NB4 (cell line): ENCODE results near the gene IL10RB.

Experiments used
- POLR2A ChIP-seq: IDR thresholded peaks from 2 replicates; pipeline ENCODE4 v1.6.1; 2011; ENCODE audit warnings: mild to moderate bottlenecking; ENCODE audit not compliant: insufficient read length; ENCODE audit errors: extremely low read depth
- TF ChIP-seq, protein P1 (sequence below): IDR thresholded peaks from one replicate; pipeline ENCODE4 v1.5.1; 2012; ENCODE audit warnings: low read depth, low read length
- TF ChIP-seq, protein P2 (sequence below): IDR thresholded peaks from 2 replicates; pipeline ENCODE4 v1.6.1; 2011; ENCODE audit warnings: low read depth, low read length

DNA sequence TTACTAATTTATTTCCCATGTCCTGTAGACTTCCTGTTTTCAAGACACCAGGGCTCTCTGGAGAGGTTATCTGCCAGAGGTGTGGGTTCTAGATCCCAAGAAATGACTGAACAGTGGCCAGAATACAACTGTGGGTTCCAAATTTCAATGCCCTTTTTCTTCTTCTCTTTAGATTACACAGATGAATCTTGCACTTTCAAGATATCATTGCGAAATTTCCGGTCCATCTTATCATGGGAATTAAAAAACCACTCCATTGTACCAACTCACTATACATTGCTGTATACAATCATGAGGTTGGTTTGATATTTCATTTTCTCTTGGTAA lies 21.4 kb upstream of the IL10RB start:
- TF ChIP-seq, protein P1, sequence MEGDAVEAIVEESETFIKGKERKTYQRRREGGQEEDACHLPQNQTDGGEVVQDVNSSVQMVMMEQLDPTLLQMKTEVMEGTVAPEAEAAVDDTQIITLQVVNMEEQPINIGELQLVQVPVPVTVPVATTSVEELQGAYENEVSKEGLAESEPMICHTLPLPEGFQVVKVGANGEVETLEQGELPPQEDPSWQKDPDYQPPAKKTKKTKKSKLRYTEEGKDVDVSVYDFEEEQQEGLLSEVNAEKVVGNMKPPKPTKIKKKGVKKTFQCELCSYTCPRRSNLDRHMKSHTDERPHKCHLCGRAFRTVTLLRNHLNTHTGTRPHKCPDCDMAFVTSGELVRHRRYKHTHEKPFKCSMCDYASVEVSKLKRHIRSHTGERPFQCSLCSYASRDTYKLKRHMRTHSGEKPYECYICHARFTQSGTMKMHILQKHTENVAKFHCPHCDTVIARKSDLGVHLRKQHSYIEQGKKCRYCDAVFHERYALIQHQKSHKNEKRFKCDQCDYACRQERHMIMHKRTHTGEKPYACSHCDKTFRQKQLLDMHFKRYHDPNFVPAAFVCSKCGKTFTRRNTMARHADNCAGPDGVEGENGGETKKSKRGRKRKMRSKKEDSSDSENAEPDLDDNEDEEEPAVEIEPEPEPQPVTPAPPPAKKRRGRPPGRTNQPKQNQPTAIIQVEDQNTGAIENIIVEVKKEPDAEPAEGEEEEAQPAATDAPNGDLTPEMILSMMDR: no peak
- TF ChIP-seq, protein P2, sequence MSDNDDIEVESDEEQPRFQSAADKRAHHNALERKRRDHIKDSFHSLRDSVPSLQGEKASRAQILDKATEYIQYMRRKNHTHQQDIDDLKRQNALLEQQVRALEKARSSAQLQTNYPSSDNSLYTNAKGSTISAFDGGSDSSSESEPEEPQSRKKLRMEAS: no peak
- no peak for TF ChIP-seq POLR2A
